ENCODE results near the gene AFF3.

Gene AFF3

DNA sequence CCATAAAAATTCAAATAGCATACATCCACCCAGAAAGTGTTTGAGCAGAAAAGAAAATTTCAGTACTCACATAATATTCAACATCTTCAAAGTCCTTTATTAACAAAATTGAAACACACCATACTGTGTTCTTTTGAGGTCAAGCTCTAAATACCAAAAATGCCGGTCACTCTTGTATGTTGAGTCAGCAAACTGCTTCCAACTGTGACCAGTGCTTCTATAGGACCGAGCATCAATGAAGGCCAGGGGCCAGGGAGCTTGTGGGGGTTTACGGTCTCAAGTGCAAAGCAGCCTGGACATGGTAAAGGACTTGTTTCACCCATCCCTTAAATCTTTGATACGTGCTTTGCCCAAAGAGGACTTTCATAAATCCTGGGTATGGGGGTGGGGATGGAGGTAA is 539.9 kb downstream of the AFF3 start:
- TF ChIP-seq SNAI2 (CRISPR knock-in tag; IDR thresholded peaks at IDR 0.05) (no peak), PPARA (CRISPR knock-in tag; IDR thresholded peaks at IDR 0.05; ENCODE audit: borderline replicate concordance) (no peak), ISL1 (CRISPR knock-in tag; IDR thresholded peaks at IDR 0.05) (no peak), ZNF8 (CRISPR knock-in tag; IDR thresholded peaks at IDR 0.05) (no peak), CSDC2 (CRISPR knock-in tag; IDR thresholded peaks at IDR 0.05) (no peak), ZC3H10 (CRISPR knock-in tag; IDR thresholded peaks at IDR 0.05) (no peak)
- TF ChIP-seq, protein P1, sequence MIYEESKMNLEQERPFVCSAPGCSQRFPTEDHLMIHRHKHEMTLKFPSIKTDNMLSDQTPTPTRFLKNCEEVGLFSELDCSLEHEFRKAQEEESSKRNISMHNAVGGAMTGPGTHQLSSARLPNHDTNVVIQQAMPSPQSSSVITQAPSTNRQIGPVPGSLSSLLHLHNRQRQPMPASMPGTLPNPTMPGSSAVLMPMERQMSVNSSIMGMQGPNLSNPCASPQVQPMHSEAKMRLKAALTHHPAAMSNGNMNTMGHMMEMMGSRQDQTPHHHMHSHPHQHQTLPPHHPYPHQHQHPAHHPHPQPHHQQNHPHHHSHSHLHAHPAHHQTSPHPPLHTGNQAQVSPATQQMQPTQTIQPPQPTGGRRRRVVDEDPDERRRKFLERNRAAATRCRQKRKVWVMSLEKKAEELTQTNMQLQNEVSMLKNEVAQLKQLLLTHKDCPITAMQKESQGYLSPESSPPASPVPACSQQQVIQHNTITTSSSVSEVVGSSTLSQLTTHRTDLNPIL (CRISPR knock-in tag; IDR thresholded peaks at IDR 0.05; ENCODE audit: low read depth), result no peak
- peak; percentile 84 for ATAC-seq

DNA sequence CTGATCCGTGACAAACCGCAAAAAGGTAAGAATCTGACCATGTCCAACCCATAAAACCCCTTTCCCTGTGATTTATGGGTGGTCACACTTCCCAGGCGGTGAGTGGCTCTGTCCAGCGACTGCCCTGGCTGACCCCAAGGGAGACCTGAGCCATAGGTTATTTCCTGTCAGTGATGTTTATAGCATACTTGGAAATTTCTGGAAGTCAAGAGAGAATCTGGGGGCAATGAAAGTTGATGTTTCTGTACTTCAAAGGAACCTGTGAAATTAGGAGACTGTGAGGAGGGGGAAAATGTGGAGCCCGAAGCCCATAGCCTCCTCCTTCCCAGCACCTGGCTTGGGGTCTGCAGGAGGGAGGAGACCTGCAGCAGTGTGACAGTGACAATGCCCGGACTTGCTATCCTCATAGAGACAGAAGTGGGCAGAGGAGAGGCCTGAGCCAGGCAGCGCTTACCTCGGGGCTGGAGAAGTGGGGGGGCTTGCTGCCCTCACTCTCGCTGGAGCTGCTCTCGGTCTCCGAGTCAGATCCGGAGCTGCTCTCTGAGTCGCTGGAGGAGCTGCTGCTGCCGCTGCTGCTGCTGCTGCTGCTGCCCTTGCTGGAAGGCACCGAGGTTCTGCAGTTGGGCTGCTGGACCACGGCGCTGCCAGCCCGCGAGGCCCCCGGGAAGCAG is 541.3 kb downstream of the AFF3 start:
- no peak for TF ChIP-seq GLIS3 (CRISPR knock-in tag; IDR thresholded peaks at IDR 0.05)
- no peak for TF ChIP-seq ESRRG (CRISPR knock-in tag; IDR thresholded peaks at IDR 0.05)
- no peak for TF ChIP-seq SNAI2 (CRISPR knock-in tag; IDR thresholded peaks at IDR 0.05)
- TF ChIP-seq, protein P2, sequence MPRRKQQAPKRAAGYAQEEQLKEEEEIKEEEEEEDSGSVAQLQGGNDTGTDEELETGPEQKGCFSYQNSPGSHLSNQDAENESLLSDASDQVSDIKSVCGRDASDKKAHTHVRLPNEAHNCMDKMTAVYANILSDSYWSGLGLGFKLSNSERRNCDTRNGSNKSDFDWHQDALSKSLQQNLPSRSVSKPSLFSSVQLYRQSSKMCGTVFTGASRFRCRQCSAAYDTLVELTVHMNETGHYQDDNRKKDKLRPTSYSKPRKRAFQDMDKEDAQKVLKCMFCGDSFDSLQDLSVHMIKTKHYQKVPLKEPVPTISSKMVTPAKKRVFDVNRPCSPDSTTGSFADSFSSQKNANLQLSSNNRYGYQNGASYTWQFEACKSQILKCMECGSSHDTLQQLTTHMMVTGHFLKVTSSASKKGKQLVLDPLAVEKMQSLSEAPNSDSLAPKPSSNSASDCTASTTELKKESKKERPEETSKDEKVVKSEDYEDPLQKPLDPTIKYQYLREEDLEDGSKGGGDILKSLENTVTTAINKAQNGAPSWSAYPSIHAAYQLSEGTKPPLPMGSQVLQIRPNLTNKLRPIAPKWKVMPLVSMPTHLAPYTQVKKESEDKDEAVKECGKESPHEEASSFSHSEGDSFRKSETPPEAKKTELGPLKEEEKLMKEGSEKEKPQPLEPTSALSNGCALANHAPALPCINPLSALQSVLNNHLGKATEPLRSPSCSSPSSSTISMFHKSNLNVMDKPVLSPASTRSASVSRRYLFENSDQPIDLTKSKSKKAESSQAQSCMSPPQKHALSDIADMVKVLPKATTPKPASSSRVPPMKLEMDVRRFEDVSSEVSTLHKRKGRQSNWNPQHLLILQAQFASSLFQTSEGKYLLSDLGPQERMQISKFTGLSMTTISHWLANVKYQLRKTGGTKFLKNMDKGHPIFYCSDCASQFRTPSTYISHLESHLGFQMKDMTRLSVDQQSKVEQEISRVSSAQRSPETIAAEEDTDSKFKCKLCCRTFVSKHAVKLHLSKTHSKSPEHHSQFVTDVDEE (CRISPR knock-in tag; IDR thresholded peaks at IDR 0.05), result no peak
- no peak for TF ChIP-seq ZFP3 (CRISPR knock-in tag; IDR thresholded peaks at IDR 0.05)
- no peak for TF ChIP-seq OSR1 (CRISPR knock-in tag; IDR thresholded peaks at IDR 0.05)
- TF ChIP-seq TOX (CRISPR knock-in tag; IDR thresholded peaks at IDR 0.05; ENCODE audit: borderline replicate concordance), result no peak
- TF ChIP-seq ZNF565 (CRISPR knock-in tag; conservative IDR thresholded peaks at IDR 0.05; ENCODE audit: low read depth), result no peak
- TF ChIP-seq ZFP30 (CRISPR knock-in tag; IDR thresholded peaks at IDR 0.05), result no peak
- TF ChIP-seq, protein P3, sequence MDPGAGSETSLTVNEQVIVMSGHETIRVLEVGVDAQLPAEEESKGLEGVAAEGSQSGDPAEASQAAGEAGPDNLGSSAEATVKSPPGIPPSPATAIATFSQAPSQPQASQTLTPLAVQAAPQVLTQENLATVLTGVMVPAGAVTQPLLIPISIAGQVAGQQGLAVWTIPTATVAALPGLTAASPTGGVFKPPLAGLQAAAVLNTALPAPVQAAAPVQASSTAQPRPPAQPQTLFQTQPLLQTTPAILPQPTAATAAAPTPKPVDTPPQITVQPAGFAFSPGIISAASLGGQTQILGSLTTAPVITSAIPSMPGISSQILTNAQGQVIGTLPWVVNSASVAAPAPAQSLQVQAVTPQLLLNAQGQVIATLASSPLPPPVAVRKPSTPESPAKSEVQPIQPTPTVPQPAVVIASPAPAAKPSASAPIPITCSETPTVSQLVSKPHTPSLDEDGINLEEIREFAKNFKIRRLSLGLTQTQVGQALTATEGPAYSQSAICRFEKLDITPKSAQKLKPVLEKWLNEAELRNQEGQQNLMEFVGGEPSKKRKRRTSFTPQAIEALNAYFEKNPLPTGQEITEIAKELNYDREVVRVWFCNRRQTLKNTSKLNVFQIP (CRISPR knock-in tag; IDR thresholded peaks at IDR 0.05; ENCODE audit: borderline replicate concordance, low read depth), result no peak
- TF ChIP-seq ARNTL (CRISPR knock-in tag; IDR thresholded peaks at IDR 0.05; ENCODE audit: borderline replicate concordance, low read depth), result no peak
- TF ChIP-seq ZNF8 (CRISPR knock-in tag; IDR thresholded peaks at IDR 0.05), result no peak
- peak; percentile 60 for ATAC-seq

DNA sequence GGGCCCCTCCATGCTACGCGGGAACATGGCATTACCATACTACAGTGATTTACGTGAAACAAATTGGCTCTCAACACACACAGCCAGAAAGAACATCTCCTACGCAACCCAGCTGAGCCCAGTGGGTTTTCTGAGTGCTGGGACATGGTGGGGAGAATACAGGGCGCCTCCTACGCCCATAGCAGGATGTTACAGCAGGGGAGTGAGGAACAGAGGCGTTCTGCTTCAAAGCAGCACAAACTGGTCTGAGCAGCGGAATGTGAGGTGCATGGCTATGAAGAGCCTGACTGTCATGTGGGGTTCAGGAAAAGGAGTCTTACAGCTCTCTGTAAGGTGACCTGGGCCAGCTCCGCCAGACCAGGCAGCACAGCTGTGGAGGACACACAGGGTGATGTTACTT is 543.9 kb downstream of the AFF3 start:
- ATAC-seq, result no peak
- TF ChIP-seq ZFP3 (CRISPR knock-in tag; IDR thresholded peaks at IDR 0.05) (no peak), BACH2 (CRISPR knock-in tag; IDR thresholded peaks at IDR 0.05; ENCODE audit: borderline replicate concordance) (no peak), ARNTL (CRISPR knock-in tag; IDR thresholded peaks at IDR 0.05; ENCODE audit: borderline replicate concordance, low read depth) (no peak), CSDC2 (CRISPR knock-in tag; IDR thresholded peaks at IDR 0.05) (no peak), ZNF8 (CRISPR knock-in tag; IDR thresholded peaks at IDR 0.05) (no peak)

DNA sequence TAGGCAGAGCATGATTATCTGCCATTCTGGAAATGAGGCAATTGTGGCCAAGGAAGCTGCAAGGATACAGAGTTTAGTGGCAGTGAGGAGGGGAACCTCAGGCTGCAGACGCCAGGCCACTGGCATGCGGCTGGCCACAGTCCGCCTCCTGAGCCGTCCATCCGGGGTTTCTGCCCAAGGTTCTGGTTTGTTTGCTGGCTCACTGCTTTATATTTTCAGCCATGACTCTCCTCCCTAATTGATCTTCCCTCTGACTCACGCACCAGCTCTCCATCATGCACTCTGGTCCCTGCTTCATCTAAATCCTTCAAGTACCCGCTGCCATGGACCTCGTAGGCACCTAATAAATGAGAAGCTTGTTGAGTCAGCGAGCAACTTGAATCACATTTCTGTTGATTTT is 544.8 kb downstream of the AFF3 start:
- TF ChIP-seq, protein P3 (CRISPR knock-in tag; IDR thresholded peaks at IDR 0.05; ENCODE audit: borderline replicate concordance, low read depth), result no peak
- TF ChIP-seq CSDC2 (CRISPR knock-in tag; IDR thresholded peaks at IDR 0.05) (no peak), ZFP3 (CRISPR knock-in tag; IDR thresholded peaks at IDR 0.05) (no peak), ZFP30 (CRISPR knock-in tag; IDR thresholded peaks at IDR 0.05) (no peak), TCF4 (CRISPR knock-in tag; IDR thresholded peaks at IDR 0.05; ENCODE audit: borderline replicate concordance) (no peak), RARB (CRISPR knock-in tag; IDR thresholded peaks at IDR 0.05) (no peak), ESRRG (CRISPR knock-in tag; IDR thresholded peaks at IDR 0.05) (no peak), ZNF8 (CRISPR knock-in tag; IDR thresholded peaks at IDR 0.05) (no peak), ISL1 (CRISPR knock-in tag; IDR thresholded peaks at IDR 0.05) (no peak), OSR1 (CRISPR knock-in tag; IDR thresholded peaks at IDR 0.05) (no peak), TOX (CRISPR knock-in tag; IDR thresholded peaks at IDR 0.05; ENCODE audit: borderline replicate concordance) (no peak), ARNTL (CRISPR knock-in tag; IDR thresholded peaks at IDR 0.05; ENCODE audit: borderline replicate concordance, low read depth) (no peak), SNAI2 (CRISPR knock-in tag; IDR thresholded peaks at IDR 0.05) (no peak), ZNF565 (CRISPR knock-in tag; conservative IDR thresholded peaks at IDR 0.05; ENCODE audit: low read depth) (no peak)
- TF ChIP-seq, protein P4, sequence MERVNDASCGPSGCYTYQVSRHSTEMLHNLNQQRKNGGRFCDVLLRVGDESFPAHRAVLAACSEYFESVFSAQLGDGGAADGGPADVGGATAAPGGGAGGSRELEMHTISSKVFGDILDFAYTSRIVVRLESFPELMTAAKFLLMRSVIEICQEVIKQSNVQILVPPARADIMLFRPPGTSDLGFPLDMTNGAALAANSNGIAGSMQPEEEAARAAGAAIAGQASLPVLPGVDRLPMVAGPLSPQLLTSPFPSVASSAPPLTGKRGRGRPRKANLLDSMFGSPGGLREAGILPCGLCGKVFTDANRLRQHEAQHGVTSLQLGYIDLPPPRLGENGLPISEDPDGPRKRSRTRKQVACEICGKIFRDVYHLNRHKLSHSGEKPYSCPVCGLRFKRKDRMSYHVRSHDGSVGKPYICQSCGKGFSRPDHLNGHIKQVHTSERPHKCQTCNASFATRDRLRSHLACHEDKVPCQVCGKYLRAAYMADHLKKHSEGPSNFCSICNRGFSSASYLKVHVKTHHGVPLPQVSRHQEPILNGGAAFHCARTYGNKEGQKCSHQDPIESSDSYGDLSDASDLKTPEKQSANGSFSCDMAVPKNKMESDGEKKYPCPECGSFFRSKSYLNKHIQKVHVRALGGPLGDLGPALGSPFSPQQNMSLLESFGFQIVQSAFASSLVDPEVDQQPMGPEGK (CRISPR knock-in tag; IDR thresholded peaks at IDR 0.05; ENCODE audit: borderline replicate concordance), result no peak
- ATAC-seq, result no peak

All from SK-N-SH treated with all-trans-retinoic acid at 6 μM for 48 hours (cell line).